Ascending aorta (tissue), 2 donors: ENCODE data around the gene DISP3. TPM values are rescaled to one million over a fixed set of nuclear protein-coding genes. Genes with fewer than 3 reads are reported as not detected.

Experiments
- DNase-seq, 2 donors: peaks; one replicate each; pipeline ENCODE4 v3.0.0-alpha.2; 2019; ENCODE audit warnings: low spot score in 2 of 2
- H3K27ac ChIP-seq, 2 donors: fragments of 200-600 bp; sonication (generic); one replicate each; pipeline ENCODE4 v1.5.1; 2016 to 2017; ENCODE audit warnings: mild to moderate bottlenecking in 1 of 2
- H3K27me3 ChIP-seq: fragments of 200-600 bp; sonication (generic); one replicate; pipeline ENCODE4 v1.5.1; 2017
- H3K36me3 ChIP-seq, 2 donors: fragments of 200-600 bp; sonication (generic); one replicate each; pipeline ENCODE4 v1.5.1; 2016
- H3K4me1 ChIP-seq, 2 donors: fragments of 200-600 bp; sonication (generic); one replicate each; pipeline ENCODE4 v1.5.1; 2016 to 2017; ENCODE audit warnings: mild to moderate bottlenecking in 1 of 2
- H3K4me3 ChIP-seq, 2 donors: fragments of 200-600 bp; sonication (generic); one replicate each; pipeline ENCODE4 v1.5.1; 2016 to 2017; ENCODE audit warnings: mild to moderate bottlenecking in 1 of 2
- H3K9me3 ChIP-seq, 2 donors: fragments of 200-600 bp; sonication (generic); one replicate each; pipeline ENCODE4 v1.5.1; 2016
- CTCF ChIP-seq, 3 experiments: fragments of 200-600 bp in 2 of 3; fragments of 450-650 bp in 1 of 3; sonication (generic) in 2 of 3; IDR thresholded peaks; one replicate each; pipeline ENCODE4 v1.5.1; 2016 to 2019; ENCODE audit warnings: antibody characterized with exemption in 3 of 3, mild to moderate bottlenecking in 1 of 3, moderate library complexity in 1 of 3
- intact Hi-C: fragments of 100-400 bp; cut with DNase I; formaldehyde crosslinking; loops from one replicate; pipeline ENCODE4 v1.15.1; 2023
- total RNA-seq: library from RNA; depleted of rRNA; stranded (reverse); fragments of >200 nt; gene quantifications from one replicate; pipeline ENCODE4 v1.1.0, GENCODE V29; 2016

Gene DISP3
- total RNA-seq, 1 donor from 2014 or later = not detected

GRCh38 chr1:11468878-11469277 lies 10.1 kb upstream of the DISP3 start:
- Histone ChIP-seq H3K4me1 (no peaks in the 10 kb centered on the region), H3K9me3 (no peaks in the 10 kb centered on the region), H3K4me3 (no peak overlapping the region), H3K27me3 (no peaks in the 10 kb centered on the region), H3K27ac (no peak overlapping the region), H3K36me3 (no peaks in the 10 kb centered on the region)
- intact Hi-C loops = no loop called here
- no peak for TF ChIP-seq CTCF (IDR thresholded peaks at IDR 0.05)
- no peak for DNase-seq

- no peaks in the 10 kb centered on the region for H3K36me3 ChIP-seq
- intact Hi-C loops = no loop called here
- no peaks in the 10 kb centered on the region for H3K27me3 ChIP-seq
Measured at GRCh38 chr1:11470912-11471311, 8.0 kb upstream of the DISP3 start.

GRCh38 chr1:11471473-11471872 lies 7.5 kb upstream of the DISP3 start:
- TF ChIP-seq CTCF (IDR thresholded peaks at IDR 0.05) = no peak
- intact Hi-C loops = no loop called here
- H3K36me3 ChIP-seq = no peaks in the 10 kb centered on the region
- H3K27me3 ChIP-seq = no peaks in the 10 kb centered on the region
- H3K4me3 ChIP-seq = no peak overlapping the region
- no peak overlapping the region for H3K27ac ChIP-seq
- no peaks in the 10 kb centered on the region for H3K9me3 ChIP-seq
- no peaks in the 10 kb centered on the region for H3K4me1 ChIP-seq
- DNase-seq = no peak

More at GRCh38 chr1:11470912-11471311, 8.0 kb upstream of the DISP3 start:
- Histone ChIP-seq H3K9me3 (no peaks in the 10 kb centered on the region), H3K4me3 (no peak overlapping the region), H3K27ac (no peak overlapping the region), H3K4me1 (no peaks in the 10 kb centered on the region)
- no peak for DNase-seq
- no peak for TF ChIP-seq CTCF (IDR thresholded peaks at IDR 0.05)

- intact Hi-C loops = no loop called here
- Histone ChIP-seq H3K9me3 (no peaks in the 10 kb centered on the region), H3K27me3 (no peaks in the 10 kb centered on the region), H3K27ac (no peak overlapping the region), H3K4me3 (no peak overlapping the region), H3K4me1 (no peaks in the 10 kb centered on the region), H3K36me3 (no peaks in the 10 kb centered on the region)
- no peak for DNase-seq
- no peak for TF ChIP-seq CTCF (IDR thresholded peaks at IDR 0.05)
Measured at GRCh38 chr1:11472284-11472683, 6.7 kb upstream of the DISP3 start.

- H3K36me3 ChIP-seq = no peaks in the 10 kb centered on the region
- intact Hi-C loops = no loop called here
- no peak for TF ChIP-seq CTCF (IDR thresholded peaks at IDR 0.05)
- no peaks in the 10 kb centered on the region for H3K9me3 ChIP-seq
- no peaks in the 10 kb centered on the region for H3K4me1 ChIP-seq
- H3K27ac ChIP-seq = no peak overlapping the region
- no peak for DNase-seq
- H3K27me3 ChIP-seq = no peaks in the 10 kb centered on the region
- H3K4me3 ChIP-seq = no peak overlapping the region
Measured at GRCh38 chr1:11472741-11473140, 6.2 kb upstream of the DISP3 start.

- no peak for DNase-seq
- H3K9me3 ChIP-seq = no peaks in the 10 kb centered on the region
- H3K27me3 ChIP-seq = peaks cover 4% of the 10 kb centered on the region
- TF ChIP-seq CTCF (IDR thresholded peaks at IDR 0.05) = no peak
- H3K4me3 ChIP-seq = no peak overlapping the region
- no peaks in the 10 kb centered on the region for H3K4me1 ChIP-seq
- intact Hi-C loops = no loop called here
- no peaks in the 10 kb centered on the region for H3K36me3 ChIP-seq
- H3K27ac ChIP-seq = no peak overlapping the region
Measured at GRCh38 chr1:11473491-11474034, 5.4 kb upstream of the DISP3 start.
